NOMO-1 treated with DMSO at 0.1 percent for 48 hours (cell line): ENCODE data around the gene TEAD3.

ENCODE experiments used
- DNase-seq: peaks from one replicate; lab custom pipeline; 2025; ENCODE audit not compliant: unreplicated experiment; lab: John Stamatoyannopoulos, UW

Gene TEAD3

DNA sequence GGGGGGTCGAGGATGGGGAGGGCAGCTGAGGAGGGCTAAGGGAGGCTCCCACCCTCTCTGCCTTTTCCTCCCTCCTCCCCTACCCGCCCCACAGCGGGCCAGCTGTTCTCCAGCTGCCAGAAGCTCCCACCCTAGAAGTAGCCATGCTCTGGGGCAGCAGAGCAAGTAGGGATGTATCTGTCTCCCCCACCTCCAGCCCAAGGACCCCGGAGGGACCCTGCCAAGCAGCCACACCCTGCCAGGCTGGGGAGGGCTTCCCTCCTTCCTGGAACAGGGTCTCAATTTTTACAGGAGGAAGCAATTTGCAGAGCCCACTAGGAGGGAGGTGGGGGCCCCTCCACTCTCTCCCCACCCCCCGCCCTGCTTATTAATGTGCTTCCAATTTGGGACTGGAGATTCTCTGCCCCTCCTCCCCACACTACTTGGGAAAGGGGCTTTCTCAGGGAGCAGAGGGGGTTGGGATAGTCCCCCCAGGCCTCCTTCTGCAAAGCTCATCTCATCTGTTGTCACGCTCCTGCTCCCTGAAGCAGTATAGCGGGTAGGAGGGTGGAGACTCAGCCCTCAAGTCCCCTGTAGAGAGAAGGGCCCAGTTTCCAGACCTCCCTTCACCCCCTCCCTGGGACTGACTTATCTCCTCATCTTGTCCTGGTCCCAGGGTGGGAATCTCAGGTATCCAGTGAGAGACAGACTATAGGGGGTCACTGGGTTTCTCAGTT, 4.5 kb downstream of the TEAD3 start:
- no peak for DNase-seq

DNA sequence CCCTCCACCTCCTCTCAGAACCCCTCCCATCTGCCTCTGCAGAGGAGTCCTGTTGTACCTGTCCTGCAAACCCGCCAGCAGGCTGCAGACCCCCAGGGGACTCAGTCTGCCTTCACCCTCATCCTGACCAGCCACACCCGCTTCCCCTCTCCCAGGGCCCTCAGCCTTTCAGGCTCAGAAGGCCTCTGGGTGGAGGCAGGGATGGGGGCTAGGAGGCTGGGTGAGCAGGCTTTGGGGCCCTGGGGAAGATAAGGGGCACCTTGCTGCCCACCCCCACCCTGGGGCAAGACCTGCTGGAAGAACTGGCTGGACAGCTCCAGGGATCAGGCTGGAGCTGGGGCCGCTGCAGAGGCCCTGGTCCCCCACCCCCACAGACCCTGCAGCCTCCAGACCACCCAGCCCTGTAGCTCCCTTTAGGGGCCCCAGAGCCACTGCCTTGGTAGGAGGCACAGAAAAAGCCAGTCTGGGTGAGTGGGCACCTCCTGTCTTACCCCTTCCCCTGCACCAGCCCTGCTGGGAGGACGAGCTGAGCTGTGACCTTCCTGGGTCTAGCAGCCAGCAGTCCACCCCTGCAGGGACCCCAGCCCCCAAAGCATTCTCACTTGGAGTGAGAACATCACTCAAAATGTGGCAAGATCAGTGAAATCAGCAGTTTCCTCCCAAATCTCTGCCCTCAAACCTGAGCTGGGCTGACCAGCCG, 5.2 kb downstream of the TEAD3 start:
- DNase-seq = no peak

DNA sequence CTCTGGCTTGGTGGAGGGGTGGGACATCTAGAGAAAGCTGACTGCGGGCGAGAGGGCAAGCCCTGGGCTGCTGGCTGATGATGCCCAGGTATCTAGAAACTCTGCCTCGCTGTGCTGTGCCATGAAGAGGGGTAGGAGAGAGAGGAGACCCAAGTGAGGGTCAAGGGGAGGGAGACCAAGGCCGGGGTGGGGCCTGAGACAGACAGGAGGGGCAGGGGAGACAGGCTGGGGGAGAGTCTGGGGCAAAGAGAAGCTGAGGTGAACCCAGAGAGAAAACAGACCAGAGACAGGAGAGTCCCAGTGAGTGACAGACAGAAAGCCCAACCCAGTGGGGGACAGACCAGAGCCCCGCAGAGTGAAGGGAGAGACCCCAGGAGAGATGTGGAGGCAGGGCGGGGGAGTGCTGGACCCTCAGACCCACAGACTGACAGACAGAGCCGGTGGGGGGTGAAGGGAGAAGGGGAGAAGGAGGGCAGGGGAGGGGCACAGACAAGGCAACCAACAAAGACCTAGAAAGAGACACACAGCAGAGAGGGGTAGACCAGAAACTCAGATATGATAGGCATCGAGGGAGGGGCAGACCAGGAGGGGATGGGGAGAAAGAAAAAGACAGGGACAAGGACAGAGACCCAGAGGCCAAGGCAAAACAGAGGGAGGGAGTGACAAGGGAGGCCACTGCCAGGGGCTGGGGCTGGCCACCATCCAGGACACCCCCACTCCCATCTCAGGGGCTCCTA, 5.9 kb downstream of the TEAD3 start:
- no peak for DNase-seq

DNA sequence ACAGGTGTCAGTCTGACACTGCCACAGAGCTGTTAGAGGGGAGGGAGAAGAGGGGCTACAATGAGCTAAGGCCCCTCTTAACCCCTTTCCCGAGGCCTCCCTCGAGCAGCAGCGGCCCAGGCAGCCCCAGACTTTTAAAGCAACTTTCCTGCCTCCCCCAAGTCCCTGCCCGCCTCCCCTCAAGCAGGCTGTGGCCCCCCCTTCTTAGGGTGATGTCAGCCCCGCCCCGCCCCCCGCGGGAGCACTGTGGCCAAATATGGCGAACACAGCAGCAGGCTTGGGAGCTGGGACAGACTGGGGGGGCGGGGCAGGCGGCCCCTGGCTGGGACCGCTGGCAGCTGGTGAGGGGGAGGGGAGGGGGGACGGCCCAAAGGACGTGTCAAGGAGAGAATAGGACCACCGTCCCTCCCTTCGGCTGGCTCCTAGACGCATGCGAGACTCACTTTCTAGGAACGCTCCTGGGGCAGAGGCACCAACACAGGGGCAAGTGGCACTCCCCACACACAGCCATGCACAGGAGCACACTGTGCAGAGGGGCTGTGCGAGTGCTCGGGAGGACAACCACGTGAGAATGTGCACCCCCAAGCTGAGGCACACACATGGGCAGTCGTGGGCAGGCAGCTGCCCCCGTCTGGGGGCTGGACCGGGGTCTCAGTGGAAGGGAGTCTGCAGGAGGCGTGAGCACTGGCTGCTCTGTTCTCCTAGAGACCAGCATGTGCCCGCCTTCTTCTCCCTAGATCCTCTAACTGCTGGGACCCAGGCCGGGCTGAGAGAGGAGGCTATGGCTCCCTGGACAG, 6.7 kb downstream of the TEAD3 start:
- no peak for DNase-seq

DNA sequence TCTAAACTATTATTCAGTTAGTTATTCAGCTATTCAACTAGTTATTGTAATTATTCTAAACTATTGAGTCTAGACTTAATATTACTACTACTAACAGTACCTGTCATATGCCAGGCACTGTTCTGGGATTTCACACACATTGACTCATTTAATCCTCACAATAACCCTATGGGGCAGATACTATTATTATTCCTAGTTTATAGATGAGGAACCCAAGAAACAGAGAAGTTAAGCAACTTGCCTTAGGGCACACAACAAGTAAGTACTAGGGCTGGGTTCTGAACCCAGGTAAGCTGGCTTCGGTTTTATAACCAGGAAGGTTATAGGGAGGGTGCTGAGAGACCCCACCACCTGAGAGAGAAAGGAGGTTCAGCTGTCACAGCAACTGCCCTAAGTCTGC, 7.8 kb downstream of the TEAD3 start:
- peak; percentile 78 for DNase-seq

DNA sequence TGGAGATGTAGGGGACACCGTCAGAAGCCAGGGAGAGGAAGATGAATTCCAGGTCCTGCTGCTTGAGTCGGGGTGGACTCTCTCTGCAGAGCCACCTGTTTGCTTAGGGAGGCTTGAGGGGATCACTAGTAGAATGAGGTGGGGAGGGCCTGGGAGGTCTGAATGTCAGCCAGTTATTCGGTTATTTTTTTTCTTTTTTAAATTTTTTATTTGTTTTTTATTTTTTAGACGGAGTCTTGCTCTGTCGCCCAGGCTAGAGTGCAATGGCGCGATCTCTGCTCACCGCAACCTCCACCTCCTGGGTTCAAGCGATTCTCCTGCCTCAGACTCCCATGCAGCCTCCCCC, 8.4 kb downstream of the TEAD3 start:
- DNase-seq = no peak

DNA sequence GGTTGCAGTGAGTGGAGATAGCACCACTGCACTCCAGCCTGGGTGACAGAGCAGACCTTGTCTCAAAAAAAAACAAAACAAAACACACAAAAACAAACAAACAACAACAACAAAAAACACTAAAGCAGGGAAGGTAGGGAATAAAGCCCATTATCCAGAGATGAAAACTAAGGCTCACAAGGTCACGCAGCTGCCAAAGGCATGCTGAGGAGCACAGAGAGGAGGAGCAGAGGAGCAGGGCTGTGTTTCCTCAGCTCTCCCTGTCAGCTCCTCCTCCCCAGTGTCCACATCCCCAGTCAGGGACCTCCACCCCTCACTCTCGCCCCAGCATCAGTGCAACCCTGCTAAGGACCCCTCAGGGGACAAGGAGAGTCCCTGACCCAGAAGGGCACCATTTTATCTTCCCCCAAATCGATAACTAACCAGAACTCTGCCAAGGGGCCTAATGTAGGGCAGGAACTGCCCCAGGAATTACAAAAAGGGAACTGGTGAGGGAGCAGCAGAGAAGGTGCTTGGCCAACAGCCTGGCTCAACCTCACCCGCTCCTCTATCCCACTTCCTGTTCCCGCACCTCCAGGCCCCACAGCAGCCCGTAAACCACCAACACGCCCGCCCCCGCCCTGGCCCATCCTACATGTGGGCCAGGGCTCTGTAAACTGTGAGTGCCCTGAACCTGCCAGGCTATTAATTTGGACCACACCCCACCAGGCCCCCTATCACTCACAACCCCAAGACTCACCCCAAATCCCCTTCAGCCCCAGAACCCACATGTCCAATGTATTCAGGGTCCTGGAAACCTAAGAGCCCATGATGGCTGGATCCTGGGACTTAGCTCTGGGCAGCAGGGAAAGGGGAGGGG, 9.0 kb downstream of the TEAD3 start:
- peak; percentile 73 for DNase-seq

DNA sequence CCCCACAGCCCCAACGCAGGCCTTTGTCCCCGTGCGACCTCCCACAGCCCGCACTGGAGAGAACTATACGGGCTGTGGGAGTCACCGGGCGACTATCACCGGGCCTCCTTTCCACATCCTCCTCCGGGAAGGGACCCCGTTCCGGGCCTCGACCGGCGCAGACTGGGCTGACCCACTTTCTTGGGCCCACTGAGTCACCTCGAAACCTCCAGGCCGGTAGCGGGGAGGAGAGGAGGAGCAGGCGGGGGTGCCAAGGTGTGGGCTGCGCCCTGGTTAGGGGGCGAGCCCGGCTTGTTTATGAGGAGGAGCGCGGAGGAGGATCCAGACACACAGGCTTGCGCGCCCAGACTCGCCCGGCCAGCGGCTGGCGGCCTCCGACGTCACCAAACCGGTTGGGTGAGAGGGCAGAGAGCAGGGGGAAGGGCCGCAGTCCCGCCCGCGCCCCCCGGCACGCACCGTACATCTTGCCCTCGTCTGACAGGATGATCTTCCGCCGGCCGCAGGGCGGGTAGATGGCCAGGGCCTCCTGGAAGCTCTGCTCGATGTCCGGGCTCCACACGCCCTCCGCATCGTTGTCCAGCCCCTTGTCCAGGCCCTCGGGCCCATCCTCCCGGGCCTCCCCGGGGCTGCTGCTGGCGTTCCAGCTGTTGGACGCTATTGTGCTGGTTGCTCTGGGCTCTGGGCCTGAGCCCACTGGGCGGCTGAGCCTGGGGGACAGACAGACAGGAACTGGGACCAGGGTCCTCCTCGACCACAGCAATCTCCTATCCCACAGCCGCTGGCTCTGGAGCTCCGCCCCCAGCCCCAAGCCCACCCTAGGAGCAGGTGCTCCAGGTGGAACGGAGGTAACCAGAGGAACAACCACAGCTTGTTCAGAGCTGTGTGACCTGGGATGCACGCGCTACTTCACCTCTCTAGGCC, 10.6 kb downstream of the TEAD3 start:
- no peak for DNase-seq

DNA sequence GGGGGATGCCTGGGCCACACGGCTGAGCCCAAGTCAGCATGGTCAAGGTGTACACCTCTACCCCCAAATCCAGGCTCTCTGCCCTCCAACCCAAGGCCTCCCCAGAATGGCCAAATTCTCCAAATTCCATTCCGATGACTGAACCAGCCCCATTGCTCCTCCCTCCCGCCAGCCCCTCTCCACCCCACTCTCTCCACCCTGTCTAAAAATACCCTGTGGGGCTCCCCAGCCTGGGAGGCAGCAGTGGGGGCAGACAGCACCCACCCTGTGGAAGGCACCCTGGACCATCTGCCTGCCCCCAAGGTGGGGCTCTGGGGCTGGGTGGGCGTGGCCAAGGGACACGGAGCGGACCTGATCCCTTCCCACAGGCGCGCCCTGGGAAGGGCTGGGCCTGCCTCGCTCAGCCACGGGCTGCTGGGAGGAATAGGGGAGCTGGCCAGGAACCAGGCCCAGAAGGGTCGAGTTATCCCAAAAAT, 11.4 kb downstream of the TEAD3 start:
- DNase-seq = no peak

DNA sequence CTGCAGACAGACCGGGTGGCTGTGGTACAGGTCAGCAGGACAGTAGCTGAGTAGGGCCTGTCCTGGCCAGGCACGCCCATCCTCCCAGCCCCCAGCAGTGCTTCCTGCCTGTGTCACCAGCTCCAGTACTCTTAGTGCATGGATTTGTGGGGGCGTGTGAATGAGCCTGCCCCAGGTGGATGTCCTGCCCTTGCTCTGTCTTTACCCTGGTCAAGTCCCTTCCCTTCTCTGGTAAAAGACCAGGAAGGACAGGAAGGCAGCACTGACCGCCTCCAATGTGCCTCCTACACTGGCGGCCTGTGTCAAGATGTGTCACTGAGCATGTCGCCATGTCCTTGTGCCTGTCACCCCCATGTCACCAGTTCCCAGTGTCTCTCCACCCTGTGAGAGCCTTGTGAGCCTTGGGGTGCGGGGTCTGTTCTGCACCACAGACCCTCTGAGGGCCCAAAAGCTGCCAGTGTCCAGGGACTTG, 11.9 kb downstream of the TEAD3 start:
- no peak for DNase-seq

DNA sequence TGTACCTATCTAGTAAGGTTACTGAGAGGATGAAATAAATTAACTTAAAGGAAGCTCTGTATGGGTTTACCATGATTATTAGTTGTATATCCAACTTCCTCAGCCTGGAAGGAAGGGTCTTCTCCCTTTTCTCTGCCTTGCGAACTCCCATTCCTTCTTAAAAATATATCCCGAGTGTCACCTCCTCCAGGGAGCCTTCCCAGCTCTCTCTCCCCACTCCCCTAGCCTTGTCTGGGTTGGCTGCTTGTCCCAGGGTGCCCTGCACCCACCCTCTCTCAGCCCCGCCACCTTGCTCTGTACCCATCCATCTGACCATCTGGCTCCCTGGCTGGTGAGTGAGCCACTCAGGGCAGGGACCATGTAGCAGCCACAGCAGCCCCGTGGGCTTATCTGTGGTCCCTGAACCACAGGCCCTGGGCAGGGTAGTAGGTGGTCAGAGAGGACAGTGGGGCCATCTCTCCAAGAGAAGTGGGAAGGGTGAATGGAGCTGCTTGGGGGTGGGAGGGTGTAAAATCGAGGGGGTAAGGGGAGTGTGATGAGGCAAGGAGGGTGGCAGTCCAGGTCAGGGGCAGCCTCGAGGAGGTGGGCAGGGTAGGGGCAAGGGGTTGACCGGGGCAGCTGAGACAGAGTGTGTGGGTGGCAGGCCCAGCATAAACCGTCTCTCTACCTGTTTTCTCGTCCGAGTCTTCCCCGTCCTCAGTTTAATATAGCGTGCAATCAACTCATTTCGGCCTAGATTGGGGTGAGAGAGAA, 12.8 kb downstream of the TEAD3 start:
- no peak for DNase-seq

DNA sequence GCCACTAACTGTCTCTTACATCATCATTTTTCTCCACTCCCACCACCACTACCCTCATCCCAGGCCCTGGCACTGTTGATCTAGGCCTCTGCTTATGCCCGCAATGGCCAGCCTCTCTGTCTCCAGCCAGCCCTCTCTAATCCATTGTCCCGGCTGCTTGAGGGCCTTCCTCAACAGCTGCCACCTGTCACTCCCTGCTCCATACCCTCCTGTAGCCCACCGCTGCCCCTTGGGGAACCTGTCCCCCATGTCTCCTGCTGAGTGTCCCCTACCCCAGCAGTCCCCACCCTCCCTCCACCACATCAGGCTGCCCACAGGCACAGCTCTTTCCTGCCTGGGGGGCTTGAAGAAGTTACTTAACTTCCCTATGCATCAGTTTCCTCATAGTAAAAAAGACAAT, 13.4 kb downstream of the TEAD3 start:
- DNase-seq = no peak

DNA sequence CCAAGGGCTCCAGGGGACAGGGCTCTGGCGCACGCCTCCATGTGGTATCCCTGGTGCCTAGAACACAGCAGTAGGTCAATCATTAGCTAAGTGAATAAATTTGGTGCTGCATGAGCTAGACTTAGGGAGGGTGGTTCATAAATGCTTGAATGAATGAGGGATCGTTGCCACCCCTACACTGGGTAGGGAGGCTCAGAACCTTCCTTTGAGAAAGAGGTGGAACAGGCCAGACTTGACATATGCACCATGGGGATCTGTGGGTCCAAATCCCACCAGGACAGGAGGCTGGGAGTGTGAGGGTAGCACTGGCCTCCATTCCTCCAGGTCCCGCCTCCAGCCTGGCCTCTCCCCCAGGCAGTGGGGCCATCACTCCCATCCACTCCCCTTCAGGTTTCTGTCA, 13.8 kb downstream of the TEAD3 start:
- no peak for DNase-seq

DNA sequence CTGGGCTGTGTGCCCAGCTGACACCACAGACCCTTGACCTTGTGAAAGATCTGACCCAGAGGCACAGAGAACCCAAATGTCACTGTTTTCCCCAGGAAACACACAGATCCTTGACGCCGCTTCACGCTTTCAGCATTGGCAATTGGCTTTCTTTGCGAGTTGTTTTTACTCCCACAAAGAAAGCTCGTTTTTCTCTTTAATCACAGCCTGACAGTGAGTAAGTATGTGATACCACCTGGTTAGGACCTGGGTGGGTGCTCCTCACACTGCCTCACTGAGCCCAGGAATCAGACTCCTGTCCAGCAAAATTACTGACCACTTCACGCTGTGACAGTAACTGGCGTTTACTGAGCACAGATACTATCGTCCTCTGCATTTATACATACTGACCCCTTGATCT, 15.7 kb downstream of the TEAD3 start:
- no peak for DNase-seq

DNA sequence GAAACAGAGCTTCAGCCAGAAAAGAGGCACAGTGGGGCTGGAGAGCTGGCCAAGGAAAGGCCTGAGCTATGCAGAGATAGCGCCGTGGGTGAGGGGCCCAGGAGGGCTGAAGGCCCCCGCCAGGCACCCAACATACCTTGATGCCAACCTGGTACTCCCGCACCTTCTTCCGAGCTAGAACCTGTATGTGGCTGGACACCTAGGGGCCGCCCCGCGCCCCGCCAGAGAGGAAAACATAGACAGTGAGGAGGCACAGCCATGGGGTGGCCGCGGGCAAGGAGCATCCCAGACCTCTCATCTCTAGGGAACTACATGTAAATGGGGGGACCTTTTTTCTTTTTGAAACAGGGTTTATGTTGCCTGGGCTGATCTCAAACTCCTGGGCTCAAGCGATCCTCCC, 16.7 kb downstream of the TEAD3 start:
- no peak for DNase-seq

DNA sequence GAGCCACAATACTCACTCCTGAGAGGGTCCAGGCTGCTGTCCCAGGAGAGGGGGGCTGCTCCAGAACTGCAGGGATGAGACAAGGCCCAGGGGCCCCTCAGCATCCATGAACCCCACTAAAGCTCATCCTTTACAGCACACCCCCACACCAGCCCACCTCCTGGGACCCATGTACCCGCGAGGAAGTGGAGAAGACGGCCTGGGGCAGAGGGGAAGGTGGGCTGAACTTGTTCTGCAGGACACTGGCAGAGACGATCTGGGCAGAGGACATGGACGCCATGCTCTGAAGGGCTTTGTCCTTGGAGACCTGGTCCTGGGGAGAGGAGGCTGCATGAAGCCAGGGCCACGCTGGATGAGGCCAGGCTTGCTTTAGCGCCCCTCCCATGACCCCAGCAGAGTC, 18.6 kb downstream of the TEAD3 start:
- no peak for DNase-seq

DNA sequence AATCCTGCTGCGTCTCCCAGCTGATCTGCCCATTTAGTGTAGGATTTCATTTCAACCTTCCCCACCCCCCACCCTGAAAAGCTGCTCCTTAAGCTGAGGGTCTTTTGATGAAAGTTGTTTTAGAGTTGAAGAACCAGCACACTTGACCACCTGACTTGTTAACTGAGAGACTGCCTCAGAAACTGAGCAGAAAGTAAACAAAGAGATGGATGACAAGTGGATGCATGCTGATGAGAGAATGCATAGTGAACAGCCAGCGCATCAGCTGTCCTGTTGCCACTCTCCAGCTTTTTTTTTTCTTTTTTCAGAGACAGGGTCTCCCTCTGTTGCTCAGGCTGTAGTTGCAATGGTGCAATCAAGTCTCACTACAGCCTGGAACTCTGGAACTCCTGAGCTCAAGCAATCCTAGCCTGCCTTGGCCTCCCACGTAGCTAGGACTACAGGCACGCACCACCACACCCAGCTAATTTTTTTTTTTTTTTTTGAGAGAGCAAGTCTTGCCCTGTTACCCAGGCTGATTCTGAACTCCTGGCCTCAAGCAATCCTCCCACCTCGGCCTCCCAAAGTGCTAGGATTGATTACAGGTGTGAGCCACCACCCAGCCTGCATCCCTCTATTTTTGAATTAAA, 19.2 kb downstream of the TEAD3 start:
- DNase-seq = no peak

DNA sequence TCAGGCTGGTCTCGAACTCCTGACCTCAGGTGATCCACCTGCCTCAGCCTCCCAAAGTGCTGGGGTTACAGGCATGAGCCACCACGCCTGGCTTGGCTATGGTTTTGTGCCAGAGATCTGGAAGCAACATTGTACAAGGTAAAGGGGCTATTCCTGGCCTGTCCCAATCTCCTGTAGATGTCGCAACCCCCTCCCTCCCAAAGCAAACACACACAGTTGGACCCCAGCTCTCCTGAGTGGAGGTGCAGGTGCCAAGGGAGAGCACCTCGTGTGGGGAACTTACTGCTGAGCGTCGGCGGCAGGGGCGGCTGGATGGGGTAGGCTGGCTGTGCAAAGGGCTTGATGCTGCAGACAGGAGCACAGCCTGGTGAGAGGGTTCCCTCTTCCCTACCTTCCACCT, 19.9 kb downstream of the TEAD3 start:
- no peak for DNase-seq
